ENCODE data around the gene PARD6B.
"Not testable (repeated sequence)": the region's sequence is repeated elsewhere in the genome, so short reads cannot be mapped to it uniquely, and the experiment has no call there.

The PARD6B gene

DNA sequence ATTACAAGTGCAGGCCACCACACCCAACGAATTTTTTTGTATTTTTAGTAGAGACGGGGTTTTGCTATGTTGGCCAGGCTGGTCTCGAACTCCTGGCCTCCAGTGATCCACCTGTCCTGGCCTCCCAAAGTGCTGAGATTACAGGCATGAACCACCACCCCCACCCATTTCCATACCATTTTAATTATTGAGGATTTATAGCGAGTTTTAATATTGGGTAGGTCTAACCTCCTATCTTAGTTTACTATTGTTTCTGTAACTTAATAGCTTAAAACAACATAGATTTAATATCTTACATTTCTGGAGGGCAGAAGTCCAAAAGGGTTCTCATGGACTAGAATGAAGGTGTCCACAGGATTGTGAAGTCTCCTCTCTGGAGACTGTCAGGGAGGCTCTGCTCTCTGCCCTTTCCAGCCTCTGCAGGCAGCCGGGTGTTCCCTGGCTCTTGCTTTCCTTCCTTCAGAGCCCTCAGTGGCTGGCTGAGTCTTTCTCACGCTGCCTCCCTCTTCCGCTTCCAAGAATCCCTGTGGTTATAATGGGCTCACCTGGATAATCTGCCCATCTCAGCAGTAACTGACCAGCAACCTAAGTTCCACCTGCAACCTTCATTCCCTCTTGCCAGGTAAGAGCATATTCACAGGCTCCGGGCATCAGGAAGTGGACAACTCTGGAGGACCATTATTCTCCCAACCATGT lies 44.9 kb downstream of the PARD6B start:
- no peak for DNase-seq

DNA sequence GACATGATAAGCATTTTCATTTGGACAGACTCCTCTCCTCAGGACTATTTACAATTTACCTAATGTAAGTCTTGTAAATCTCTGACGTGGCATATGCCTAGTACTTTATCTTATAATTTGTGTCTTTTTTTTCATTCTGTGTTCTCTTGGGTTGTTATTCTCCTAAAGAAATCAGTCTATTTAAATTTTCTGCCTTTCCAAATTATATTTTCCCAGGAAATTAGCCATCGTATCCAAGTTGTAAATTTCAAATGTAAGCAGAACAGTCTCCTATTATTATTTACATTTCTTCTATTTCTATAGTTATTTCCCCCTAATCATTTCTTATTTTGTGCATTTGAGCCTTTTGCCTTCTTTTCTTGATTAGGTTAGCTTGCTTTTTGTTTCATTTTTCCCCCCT lies 46.0 kb downstream of the PARD6B start:
- DNase-seq: no peak

DNA sequence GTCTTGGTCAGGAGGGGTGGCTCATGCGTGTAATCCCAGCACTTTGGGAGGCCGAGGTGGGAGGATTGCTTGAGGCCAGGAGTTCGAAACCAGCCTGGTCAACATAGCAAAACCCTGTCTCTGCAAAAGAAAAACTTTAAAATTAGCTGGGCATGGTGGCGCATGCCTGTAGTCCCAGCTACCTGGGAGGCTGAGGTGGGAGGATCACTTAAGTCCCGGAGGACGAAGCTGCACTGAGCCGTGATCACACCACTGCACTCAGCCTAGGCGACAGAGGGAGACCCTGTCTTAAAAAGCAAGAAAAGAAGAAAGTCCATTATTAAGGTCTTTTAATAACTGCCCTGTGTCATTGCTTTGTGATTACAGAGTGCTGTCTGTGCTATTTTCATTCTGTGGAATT lies 47.6 kb downstream of the PARD6B start:
- not testable (repeated sequence) for DNase-seq

DNA sequence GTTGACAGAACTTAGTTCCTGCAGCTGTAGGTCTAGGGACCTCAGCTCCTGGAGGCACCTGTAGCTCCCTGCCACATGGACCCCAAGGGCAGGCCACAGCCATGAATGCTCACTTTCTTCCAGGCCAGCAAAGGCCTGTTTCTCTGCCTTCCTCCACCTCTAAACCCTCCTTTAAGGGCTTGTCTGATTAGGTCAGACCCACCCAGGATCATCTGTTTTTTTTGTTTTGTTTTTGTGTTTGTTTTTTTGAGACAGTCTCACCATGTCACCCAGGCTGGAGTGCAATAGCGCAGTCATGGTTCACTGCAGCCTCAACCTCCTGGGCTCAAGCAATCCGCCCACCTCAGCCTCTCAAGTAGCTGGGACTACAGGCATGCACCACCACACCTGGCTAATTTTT lies 52.0 kb downstream of the PARD6B start:
- DNase-seq: no peak

DNA sequence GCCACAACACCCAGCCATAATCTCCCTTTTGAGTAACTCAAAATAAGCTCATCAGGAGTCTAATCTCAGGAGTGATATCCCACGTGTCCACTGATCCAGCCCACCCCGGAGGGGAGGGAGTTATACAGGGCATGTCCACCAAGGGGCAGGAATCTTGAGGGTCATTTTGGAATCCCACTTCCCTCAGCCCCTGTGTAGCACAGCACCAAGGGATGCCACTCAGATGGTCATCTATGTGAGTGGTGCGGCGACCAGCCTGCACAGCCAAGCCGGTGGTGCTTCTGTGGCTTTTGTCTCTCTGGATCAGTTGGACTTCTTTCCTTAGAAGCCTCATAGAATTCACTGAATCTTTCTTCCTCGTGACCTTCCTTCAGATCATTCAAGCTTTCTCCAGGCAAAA lies 52.5 kb downstream of the PARD6B start:
- DNase-seq: no peak

DNA sequence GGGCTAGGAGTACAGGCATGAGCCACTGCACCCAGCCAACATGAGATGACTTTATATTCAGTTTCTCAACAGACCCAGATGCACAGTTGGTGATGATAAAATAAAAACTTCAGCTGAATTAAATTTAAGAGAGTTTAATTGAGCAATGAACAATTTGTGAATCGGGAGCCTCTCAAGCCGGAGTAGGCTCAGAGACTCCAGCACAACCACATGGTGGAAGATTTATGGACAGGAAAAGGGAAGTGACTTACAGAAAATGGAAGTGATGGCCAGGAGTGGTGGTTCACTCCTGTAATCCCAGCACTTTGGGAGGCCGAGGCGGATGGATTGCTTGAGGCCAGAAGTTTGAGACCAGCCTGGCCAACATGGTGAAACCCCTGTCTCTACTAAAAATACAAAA lies 53.1 kb downstream of the PARD6B start:
- no peak for DNase-seq

DNA sequence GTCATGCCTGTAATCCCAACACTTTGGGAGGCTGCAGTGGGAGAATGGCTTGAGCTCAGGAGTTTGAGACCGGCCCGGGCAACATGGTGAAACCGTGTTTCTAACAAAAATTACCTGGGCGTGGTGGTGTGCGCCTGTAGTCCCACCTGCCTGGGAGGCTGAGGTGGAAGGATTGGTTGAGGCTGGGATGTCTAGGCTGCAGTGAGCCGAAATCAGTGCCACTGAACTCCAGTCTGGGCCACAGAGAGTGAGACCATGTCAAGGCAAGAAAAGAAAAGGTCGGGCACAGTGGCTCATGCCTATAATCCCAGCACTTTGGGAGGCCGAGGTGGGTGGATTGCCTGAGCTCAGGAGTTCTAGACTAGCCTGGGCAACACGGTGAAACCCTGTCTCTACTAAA lies 55.3 kb downstream of the PARD6B start:
- no peak for DNase-seq

DNA sequence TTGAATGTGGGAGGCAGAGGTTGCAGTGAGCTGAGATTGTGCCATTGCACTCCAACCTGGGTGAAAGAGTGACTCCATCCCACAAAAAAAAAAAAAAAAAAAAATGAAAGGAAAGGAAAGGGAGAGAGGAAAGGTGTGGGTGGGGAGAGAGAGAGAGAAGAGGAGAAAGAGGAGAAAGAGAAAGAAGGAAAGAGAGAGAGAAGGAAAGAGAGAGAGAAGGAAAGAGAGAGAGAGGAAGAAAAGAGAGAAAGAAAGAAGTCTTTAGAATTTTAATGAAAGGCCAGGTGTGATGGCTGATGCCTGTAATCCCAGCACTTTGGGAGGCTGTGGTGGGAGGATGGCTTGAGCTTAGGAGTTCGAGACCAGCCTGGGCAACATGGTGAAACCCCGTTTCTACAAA lies 55.8 kb downstream of the PARD6B start:
- DNase-seq: no peak

DNA sequence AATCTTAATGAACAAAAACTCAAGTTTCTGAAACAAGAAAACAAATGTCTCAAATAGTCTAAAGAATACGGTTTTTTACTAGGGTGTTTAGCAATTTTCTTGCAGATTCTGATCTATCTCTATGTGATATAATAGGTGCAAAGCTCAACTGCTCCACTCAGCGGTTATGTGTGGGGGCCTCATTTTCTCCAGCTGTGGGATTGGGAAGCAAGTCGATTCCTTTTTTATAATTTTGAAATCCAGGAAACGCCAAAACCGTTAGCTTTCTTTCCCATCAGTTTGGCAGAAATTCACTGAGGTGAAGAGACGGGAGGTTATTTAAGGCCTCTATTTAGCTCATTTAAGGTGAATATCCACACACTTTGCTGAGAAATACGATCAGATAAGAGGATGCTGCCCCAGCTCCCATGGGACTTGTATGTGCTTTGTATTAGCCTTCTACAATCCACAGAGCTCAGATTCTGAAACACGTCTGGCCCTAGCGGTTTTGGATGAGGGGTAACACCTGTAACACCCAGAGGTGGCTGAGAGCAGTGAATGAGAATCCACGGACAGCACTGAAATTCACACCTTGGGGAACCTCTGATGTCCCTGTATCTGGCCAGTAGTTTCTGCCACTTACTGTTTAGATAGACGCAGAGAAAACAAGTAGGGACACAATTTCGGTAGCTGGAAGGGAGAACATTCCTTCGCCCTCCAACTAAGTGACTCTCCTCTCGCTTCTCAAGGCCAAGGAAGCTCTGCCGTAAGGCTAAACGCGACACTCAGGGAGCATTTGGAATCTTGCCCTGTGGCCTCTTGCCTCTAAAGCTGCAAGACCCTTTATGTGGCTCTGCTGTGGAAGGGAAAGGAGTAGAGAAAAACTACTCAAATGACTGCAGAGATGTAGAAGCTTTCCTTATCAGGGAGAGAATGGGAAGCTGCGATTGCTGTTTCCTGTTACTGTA lies 56.9 kb downstream of the PARD6B start:
- DNase-seq: no peak

DNA sequence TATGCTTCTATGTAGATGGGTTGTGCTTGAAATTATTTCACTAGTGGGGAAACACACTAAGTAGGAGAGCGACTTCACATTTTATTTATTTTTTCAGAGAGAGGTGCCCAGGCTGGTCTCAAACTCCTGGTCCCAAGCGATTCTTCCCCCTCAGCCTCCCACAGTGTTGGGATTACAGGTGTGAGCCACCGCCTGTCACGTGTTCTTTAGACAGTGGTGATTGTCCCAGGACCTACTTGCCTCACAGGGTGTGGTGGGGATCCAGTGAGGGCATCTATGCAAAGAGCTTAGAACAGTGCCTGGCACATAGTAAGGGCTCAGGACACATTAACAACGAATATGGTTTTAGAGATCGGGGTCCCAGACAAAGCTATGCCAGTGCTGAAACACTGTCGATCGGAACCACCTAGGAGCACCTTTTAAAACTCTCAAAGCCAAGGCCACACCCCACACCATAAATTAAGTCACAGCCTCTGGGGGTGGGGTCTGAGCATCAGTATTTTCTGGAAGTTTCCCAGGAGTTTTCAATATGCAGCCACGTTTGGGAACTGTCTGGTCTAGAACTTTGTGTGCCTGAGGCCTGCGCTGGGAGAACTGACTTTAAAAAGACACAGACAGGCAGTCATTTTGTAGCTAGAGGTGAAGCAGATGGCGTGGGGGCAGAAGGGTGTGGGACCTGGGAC lies 58.7 kb downstream of the PARD6B start:
- no peak for DNase-seq

DNA sequence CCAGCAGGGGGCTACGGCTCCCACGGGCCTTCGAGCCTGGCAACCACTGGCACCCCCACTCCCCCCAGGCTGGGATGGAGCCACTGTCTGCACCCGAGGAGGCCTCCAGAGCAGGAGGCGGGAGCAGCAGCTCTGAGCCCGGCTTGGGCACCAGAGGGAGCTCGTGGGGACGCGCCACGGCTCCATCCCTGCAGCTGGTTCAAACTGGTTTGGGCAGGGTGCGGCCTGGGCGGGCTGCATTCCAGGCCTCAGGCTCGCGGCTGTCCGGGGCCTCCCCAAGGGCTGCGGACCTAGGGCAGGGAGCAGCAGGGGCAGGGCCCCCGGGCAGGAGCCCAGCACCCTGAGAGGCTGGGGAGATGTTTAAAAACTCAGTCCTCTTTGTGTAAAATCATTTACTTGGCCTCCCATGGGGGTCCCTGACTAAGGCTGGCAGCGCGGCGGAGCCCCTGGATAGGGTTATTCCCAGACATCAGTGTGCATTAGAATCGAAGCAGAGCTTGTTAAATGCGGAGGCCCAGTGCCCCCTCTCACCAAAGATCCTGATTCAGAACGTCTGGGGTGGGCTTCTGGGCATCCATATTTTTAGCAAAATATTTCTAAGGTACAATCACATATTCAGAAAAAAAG lies 59.4 kb downstream of the PARD6B start:
- peak; percentile 73 for DNase-seq

DNA sequence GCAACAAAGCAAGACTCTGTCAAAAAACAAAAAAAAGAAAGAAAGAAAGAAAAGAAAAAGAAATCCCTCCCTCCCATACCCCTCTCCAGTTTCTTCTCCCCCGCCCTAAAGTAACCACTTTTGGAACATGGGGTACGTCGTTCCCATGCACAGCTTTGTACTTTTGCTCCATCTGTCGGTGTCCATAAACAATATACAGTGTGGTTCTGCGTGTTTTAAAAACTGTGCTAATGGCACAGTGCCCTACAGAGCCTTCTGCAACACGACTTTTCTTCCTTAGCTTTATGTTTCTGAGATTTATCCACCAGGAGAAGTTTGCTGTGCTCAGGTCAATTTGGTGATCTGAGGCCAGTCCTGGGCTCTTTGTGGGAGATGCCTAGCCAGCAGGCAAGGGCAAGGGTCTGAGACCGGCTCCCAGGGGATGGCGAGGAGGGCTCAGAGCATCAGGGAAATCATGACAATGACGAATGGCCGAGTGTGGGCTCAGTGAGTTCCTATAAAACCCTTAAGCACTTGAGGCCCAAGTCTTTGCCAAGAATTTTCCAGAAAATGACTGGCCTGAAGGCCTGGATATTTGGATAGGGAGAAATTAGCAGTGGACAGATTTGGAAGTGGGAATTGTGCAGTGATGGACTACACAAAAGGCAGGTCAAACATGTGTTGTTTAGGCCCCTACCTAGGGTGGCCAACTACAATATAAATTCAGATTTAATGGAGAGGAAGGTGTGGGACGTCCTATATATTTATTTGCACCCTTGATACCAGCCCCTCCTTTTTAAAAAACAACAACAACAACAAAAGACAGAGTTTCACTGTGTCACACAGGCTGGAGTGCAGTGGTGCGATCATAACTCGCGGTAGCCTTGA lies 61.6 kb downstream of the PARD6B start:
- DNase-seq: no peak

DNA sequence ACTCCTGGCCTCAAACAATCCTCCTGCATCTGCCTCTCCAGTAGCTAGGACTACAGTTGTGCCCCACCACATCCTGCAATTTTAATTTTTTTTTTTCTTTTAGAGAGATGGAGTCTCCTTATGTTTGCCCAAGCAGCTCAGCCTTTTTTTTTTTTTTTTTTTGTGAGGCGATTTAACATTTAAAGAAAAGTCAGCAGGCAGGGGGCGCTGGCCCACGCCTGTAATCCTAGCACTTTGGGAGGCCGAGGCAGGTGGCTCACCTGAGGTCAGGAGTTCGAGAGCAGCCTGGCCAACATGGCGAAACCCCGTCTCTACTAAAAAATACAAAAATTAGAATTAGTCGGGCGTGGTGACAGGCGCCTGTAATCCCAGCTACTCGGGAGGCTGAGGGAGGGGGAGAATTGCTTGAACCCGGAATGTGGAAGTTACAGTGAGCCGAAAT lies 62.2 kb downstream of the PARD6B start:
- not testable (repeated sequence) for DNase-seq

DNA sequence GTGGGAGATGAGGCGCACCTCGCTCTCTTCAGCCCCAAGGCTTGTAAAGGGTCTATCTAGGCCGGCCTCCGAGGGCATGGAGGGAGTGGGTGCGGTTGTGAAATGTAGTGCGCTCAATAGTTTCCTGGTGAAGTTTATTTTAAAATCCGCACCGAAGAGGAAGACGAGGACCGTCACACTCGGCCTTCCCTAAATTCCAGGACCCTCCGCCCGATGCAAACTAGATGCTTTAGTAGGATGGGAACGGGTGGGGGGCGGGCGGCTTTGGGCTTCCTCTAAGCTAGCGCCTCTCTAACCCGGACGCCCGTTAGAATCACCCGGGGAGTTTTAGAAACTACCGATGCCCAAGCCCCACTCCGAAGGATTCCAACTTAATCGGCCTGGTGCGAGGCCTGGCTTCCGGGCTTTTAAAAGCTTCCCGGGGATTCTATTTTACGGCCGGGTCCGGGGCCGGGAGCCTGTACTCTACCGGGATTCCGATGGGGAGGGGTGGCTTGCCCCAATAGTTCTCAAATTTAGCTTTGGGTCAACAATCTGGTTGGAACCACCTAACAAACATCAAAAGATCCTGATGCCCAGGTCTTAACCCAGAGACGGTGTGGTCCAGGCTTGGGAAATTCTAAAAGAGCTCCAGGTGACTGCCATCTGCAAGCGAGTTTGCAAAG lies 62.9 kb downstream of the PARD6B start:
- no peak for DNase-seq

DNA sequence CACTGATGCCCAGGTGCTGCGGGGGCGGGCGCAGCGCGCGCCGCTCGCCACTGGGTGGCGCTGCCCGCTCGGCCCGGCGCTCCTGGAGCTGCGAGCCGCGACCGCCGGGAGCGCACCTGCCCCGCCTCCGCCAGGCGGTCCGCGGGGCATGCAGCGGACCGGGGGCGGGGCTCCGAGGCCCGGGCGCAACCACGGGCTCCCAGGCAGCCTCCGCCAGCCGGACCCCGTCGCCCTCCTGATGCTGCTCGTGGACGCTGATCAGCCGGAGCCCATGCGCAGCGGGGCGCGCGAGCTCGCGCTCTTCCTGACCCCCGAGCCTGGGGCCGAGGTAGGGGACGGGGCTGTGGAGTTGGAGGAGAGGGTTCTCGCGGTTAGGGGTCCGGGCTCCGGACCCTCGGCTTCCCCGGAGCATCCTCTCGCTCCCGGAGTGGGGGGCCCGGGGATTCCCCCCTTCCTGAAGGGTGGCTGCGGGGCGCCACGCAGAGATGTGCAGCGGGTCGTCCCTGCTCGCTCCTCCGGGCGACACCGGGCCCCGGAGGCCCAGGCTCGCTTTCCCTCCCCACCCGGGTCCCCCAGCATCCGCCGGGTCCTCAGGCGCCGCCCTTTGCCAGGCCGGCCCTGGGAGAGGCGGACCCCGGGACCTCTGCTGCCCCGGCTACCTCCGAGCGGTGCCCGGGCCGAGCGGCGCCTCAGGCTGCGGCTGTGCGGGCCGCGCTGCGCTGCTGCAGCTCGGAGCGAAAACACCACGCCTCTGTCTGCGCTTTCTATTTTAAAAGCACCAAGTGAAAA lies 63.7 kb downstream of the PARD6B start, which contains the start of gene BCAS4:
BCAS4 (plus strand) TSS at position 216 of the 789 bp plus-strand sequence; CDS start at position 239, 23 bp downstream.
- peak; percentile 76 for DNase-seq

DNA sequence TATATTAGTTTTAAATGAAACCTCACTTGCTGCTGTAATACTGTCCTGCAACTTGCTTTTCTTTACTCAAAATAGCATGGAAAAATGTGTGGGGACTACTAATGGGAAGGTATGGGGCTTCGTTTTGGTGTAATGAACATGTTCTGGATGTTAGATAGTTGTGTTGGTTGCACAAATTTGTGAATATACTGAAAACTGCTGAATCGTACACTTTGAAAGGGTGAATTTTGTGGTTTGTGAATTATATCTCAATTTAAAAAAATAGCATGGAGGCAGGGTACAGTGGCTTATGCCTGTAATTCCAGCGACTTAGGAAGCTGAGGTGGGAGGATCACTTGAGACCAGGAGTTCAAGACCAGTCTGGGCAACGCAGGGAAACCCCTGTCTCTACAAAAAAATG lies 65.8 kb downstream of the PARD6B start:
- DNase-seq: no peak

DNA sequence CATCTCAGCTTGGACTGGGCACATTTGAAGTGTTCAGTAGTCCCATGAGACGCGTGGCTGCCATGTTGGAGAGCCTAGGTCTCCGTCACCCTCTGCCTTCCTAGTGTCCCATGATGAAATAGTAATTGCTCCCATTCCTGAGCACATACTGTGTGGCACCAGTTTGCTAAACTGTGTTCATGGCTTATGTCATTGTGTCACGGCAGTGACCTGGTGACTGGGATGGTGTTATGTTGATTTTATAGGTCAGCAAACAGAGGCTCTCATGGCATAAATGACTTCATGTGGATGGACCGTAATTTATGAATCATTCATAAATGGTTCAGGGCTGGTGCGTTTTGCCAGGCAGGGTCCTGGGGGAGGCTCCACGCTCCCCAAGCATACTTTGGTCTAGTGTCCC lies 67.3 kb downstream of the PARD6B start:
- DNase-seq: no peak

DNA sequence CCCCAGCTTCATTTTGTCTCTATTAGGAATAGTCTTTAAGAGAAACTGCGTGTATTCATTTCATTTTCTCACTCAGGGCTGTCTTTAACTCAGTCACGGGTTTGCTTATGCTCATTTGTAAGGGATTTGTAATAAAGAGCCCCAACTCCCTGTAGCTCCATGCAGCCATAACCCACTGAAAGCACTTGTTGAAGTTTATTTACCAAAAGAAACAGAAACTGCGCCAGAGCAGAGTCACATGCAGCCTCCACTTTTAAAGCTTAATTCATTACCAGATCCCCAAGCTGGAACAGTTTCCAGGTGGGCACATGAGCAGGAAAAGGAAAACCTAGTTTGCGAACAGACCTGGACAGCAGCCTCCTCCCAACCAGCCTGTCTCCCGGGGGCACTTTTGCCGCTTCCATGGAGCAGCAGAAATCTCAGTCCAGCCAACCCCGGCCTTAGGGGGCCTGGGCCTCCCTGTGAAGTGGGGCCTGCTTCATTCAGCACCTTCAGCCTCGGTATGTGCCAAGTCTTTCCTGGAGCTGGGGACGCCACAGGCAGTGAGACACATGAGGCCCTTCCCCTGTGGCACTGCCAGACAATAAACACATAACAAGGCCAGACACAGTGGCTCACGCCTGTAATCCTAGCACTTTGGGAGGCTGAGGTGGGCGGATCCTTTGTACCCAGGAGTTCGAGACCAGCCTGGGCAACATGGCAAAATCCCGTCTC lies 68.0 kb downstream of the PARD6B start:
- DNase-seq: no peak

DNA sequence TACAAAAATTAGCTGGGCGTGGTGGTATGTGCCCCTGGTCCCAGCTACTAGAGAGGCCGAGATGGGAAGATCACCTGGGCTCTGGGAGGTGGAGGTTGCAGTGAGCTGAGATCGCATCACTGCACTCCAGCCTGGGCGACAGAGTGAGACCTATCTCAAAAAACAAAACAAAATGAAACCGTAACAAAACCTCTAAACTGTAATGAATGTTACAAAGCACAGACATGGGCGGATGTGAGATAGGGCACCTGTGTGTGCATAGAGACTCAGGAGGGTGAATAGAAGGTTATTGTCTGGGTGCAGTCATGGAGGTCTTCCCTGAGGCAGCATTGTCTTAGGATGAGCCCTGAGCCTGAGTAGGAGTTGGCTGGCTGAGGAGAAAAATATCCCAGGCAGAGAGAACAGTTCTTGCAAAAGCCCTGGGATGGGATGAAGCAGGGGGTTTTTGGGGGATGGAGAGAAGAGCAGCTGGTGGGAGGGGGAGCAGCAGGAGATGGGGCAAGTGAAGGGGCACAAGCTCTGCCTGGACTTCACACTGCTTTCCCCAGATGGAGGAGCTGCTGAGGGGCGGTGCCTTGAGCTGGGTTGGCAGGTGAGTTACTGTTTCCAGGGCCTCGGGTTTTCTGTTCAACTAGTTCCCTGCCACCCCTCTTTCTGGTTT lies 68.6 kb downstream of the PARD6B start:
- no peak for DNase-seq

All from NCI-H1436 (cell line).